Measurements from ENCODE around the gene NAV2.

DNA sequence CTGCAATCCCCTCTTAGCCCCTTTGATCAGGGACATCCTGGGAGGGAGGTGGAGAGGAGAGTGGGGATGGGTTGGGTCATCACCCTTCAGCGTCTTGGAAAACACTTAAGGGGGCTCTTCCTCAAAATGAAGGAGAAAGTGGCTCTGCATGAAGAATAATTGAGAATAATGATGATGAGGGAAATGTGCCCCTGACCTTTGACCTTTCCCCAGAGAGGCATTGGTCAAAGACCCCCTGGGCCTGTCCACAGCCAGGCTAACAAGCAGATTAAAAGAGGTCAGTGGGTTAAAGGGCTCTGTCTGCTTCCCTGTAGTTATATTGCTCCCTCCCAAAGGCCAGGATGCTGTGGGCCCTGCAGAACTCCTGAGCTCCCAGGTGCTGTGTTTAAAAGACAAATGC lies 68.7 kb downstream of the NAV2 start:
- no peak for TF ChIP-seq CTCF (IDR thresholded peaks at IDR 0.05)
- no peak for TF ChIP-seq EP300 (IDR thresholded peaks at IDR 0.05; ENCODE audit: low read depth)

Data from transverse colon (tissue), 3 donors.